Mesenchymal stem cell (in vitro differentiated cells and primary cell): ENCODE results near the gene LMO3.
"Not testable (repeated sequence)": the region's sequence is repeated elsewhere in the genome, so short reads cannot be mapped to it uniquely, and the experiment has no call there.

ENCODE experiments used
- DNase-seq: peaks from one replicate; pipeline ENCODE4 v3.0.0-alpha.2; 2013
- H2AFZ ChIP-seq: one replicate; pipeline ENCODE4 v1.6.1; 2013; ENCODE audit warnings: low read depth, mild to moderate bottlenecking, control low read depth, inconsistent platforms, low read length, moderate library complexity
- H2AK5ac ChIP-seq: 2 replicates; pipeline ENCODE4 v1.6.1; 2013; ENCODE audit warnings: low read length, moderate library complexity, mild to moderate bottlenecking, inconsistent platforms; ENCODE audit not compliant: severe bottlenecking
- H2BK120ac ChIP-seq: one replicate; pipeline ENCODE4 v1.6.1; 2013; ENCODE audit warnings: low read depth, mild to moderate bottlenecking, inconsistent platforms, low read length, moderate library complexity
- H2BK12ac ChIP-seq, 2 experiments: one replicate each; pipeline ENCODE4 v1.6.1; 2013; ENCODE audit warnings: inconsistent platforms in 2 of 2, low read length in 2 of 2, mild to moderate bottlenecking in 2 of 2, moderate library complexity in 2 of 2, control low read depth in 1 of 2
- H2BK15ac ChIP-seq: one replicate; pipeline ENCODE4 v1.6.1; 2013; ENCODE audit warnings: mild to moderate bottlenecking, low read depth, inconsistent platforms; ENCODE audit not compliant: poor library complexity, severe bottlenecking
- H2BK5ac ChIP-seq: 2 replicates; pipeline ENCODE4 v1.6.1; 2013; ENCODE audit warnings: low read depth, mild to moderate bottlenecking, low read length, control low read depth, inconsistent platforms; ENCODE audit not compliant: poor library complexity, severe bottlenecking
- H3K14ac ChIP-seq, 2 experiments: one replicate each; pipeline ENCODE4 v1.6.1; 2013; ENCODE audit warnings: inconsistent platforms in 2 of 2, low read length in 2 of 2, control low read depth in 1 of 2, mild to moderate bottlenecking in 1 of 2, moderate library complexity in 1 of 2
- H3K18ac ChIP-seq, 2 experiments: one replicate each; pipeline ENCODE4 v1.6.1; 2013; ENCODE audit warnings: inconsistent platforms in 2 of 2, low read length in 2 of 2, control low read depth in 1 of 2, low read depth in 1 of 2, mild to moderate bottlenecking in 1 of 2
- H3K23ac ChIP-seq, 2 experiments: one replicate each; pipeline ENCODE4 v1.6.1; 2013; ENCODE audit warnings: inconsistent platforms in 2 of 2, low read length in 2 of 2, mild to moderate bottlenecking in 2 of 2, moderate library complexity in 2 of 2, control low read depth in 1 of 2
- H3K27ac ChIP-seq: 2 replicates; pipeline ENCODE4 v1.5.1; 2013; ENCODE audit warnings: mild to moderate bottlenecking, moderate library complexity, low read length, control low read depth, inconsistent platforms; ENCODE audit not compliant: poor library complexity, severe bottlenecking
- H3K27me3 ChIP-seq, 2 experiments: 2 replicates each; pipeline versions ENCODE4 v1.6.1 to v1.7.0; 2013; ENCODE audit warnings: low read length in 2 of 2, mild to moderate bottlenecking in 2 of 2, moderate library complexity in 2 of 2, control low read depth in 1 of 2, inconsistent platforms in 1 of 2; ENCODE audit not compliant: control insufficient read depth in 1 of 2, insufficient read depth in 1 of 2
- H3K36me3 ChIP-seq, 2 experiments: 2 replicates each; pipeline versions ENCODE4 v1.6.1 to v1.7.0; 2013; ENCODE audit warnings: low read length in 2 of 2, control low read depth in 1 of 2, inconsistent platforms in 1 of 2, low read depth in 1 of 2, mild to moderate bottlenecking in 1 of 2; ENCODE audit not compliant: insufficient read depth in 2 of 2, control insufficient read depth in 1 of 2
- H3K4ac ChIP-seq, 2 experiments: one replicate each; pipeline ENCODE4 v1.6.1; 2013; ENCODE audit warnings: inconsistent platforms in 2 of 2, low read length in 2 of 2, mild to moderate bottlenecking in 2 of 2, moderate library complexity in 2 of 2, control low read depth in 1 of 2, low read depth in 1 of 2
- H3K4me1 ChIP-seq: 2 replicates; pipeline ENCODE4 v1.6.1; 2013; ENCODE audit warnings: low read depth, low read length, control low read depth; ENCODE audit not compliant: control insufficient read depth, insufficient read depth
- H3K4me2 ChIP-seq: 2 replicates; pipeline ENCODE4 v1.6.1; 2013; ENCODE audit warnings: low read length, mild to moderate bottlenecking, inconsistent platforms; ENCODE audit not compliant: poor library complexity, severe bottlenecking
- H3K4me3 ChIP-seq, 2 experiments: 2 replicates each; pipeline versions ENCODE4 v1.5.1 to v1.7.0; 2013; ENCODE audit warnings: low read length in 2 of 2, mild to moderate bottlenecking in 2 of 2, control low read depth in 1 of 2, low read depth in 1 of 2; ENCODE audit not compliant: insufficient read depth in 1 of 2
- H3K79me1 ChIP-seq: replicated peaks from 2 replicates; pipeline ENCODE4 v1.6.1; 2013; ENCODE audit warnings: mild to moderate bottlenecking, control low read depth, low read length, inconsistent platforms; ENCODE audit not compliant: poor library complexity, severe bottlenecking
- H3K9ac ChIP-seq: 2 replicates; pipeline ENCODE4 v1.7.0; 2013; ENCODE audit warnings: mild to moderate bottlenecking, low read length, moderate library complexity
- H3K9me3 ChIP-seq: 2 replicates; pipeline ENCODE4 v1.7.0; 2013; ENCODE audit warnings: mild to moderate bottlenecking, low read length; ENCODE audit not compliant: control insufficient read depth
- H4K8ac ChIP-seq: one replicate; pipeline ENCODE4 v1.6.1; 2013; ENCODE audit warnings: inconsistent platforms, mild to moderate bottlenecking, low read length, moderate library complexity
- H4K91ac ChIP-seq: one replicate; pipeline ENCODE4 v1.6.1; 2013; ENCODE audit warnings: mild to moderate bottlenecking, low read length, inconsistent platforms
- WGBS: methylation state at CpG from one replicate; pipeline ENCODE4 v1.1.7; 2013; ENCODE audit warnings: mixed read lengths; 5-methylcytosine and 5-hydroxymethylcytosine counted together

The LMO3 gene

GRCh38 chr12:16545836-16546235, 60.1 kb downstream of the LMO3 start:
- Histone ChIP-seq H3K4ac (no peak overlapping the region), H2BK15ac (no peak overlapping the region), H3K4me1 (no peaks in the 10 kb centered on the region), H3K9ac (no peak overlapping the region), H3K18ac (no peak overlapping the region), H2BK120ac (no peak overlapping the region), H2BK5ac (no peak overlapping the region), H3K4me3 (no peak overlapping the region), H3K9me3 (no peaks in the 10 kb centered on the region), H3K27ac (no peak overlapping the region), H3K79me1 (no peaks in the 10 kb centered on the region), H2BK12ac (no peak overlapping the region), H3K4me2 (no peak overlapping the region), H3K14ac (no peak overlapping the region), H2AK5ac (no peak overlapping the region), H3K23ac (no peak overlapping the region), H2AFZ (no peak overlapping the region), H3K36me3 (no peaks in the 10 kb centered on the region), H3K27me3 (no peaks in the 10 kb centered on the region), H4K8ac (no peak overlapping the region), H4K91ac (no peak overlapping the region)
- DNase-seq, result no peak
- WGBS, result 95% methylated on average over 3 of the region's 3 CpGs

DNA sequence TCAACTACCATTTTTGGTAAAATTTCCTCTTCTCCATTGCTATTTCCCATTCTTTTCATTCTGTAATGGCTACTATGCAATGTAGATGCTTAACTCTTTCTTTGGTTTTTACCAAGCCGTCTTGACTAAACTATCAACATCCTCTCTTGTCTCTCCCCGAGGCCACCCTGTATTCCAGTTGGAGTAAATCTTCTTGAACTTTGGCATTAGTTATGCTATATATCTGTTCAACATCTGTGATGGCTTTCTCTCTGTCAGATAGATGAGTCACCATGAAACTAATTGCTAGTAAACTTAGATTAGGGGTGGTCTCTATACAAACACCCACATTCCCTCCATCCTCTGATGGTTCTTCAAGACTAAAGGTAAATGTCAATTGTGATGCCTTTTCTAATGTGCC, 63.4 kb downstream of the LMO3 start:
- WGBS, result 86% methylated on average over 1 of the region's 2 CpGs
- Histone ChIP-seq H3K4me2 (no peak overlapping the region), H2AFZ (no peak overlapping the region), H3K9me3 (no peaks in the 10 kb centered on the region), H2AK5ac (no peak overlapping the region), H3K18ac (no peak overlapping the region), H3K4me3 (no peak overlapping the region), H3K36me3 (no peaks in the 10 kb centered on the region), H2BK5ac (no peak overlapping the region), H3K4me1 (no peaks in the 10 kb centered on the region), H3K4ac (no peak overlapping the region), H3K9ac (no peak overlapping the region), H3K79me1 (no peaks in the 10 kb centered on the region), H3K23ac (no peak overlapping the region), H4K91ac (no peak overlapping the region), H4K8ac (no peak overlapping the region), H3K27ac (no peak overlapping the region), H2BK120ac (no peak overlapping the region), H2BK15ac (no peak overlapping the region), H3K14ac (no peak overlapping the region), H3K27me3 (no peaks in the 10 kb centered on the region), H2BK12ac (no peak overlapping the region)
- DNase-seq, result no peak

- not testable (repeated sequence) for H3K9ac ChIP-seq, H3K4me2 ChIP-seq, H2BK5ac ChIP-seq, H2BK12ac ChIP-seq, H3K18ac ChIP-seq, H3K27ac ChIP-seq, H4K8ac ChIP-seq, H3K9me3 ChIP-seq, H2BK120ac ChIP-seq, H3K27me3 ChIP-seq, H3K23ac ChIP-seq, H4K91ac ChIP-seq, H2BK15ac ChIP-seq, H3K36me3 ChIP-seq, H3K4me1 ChIP-seq, H3K4ac ChIP-seq, H2AFZ ChIP-seq, H2AK5ac ChIP-seq, H3K14ac ChIP-seq, H3K79me1 ChIP-seq, H3K4me3 ChIP-seq, DNase-seq
- 58% methylated on average over 1 of the region's 1 CpG for WGBS
These were observed 68.3 kb downstream of the LMO3 start for GRCh38 chr12:16537652-16538051.

DNA sequence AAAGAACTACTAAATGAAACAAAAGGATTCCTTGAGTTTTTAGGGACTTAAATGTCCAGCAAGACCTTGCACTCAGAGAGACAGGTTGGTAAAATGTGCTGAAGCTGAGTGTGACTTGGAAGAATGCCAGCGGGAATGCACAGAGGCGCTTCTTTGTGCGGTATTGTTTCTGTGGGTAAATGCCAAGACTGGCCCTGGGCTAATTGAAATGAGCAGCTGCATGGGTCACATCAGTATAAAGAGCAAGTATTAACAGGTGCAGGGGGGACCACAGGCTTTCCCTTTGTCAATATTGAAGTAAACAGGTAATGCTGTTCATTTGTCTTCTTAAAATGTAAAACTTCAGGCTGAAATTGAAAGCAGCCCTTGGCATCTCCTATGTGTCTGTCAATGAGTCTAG, 74.3 kb downstream of the LMO3 start:
- WGBS, result 95% methylated on average over 3 of the region's 3 CpGs
- Histone ChIP-seq H3K36me3 (no peaks in the 10 kb centered on the region), H2AFZ (no peak overlapping the region), H3K27ac (no peak overlapping the region), H4K91ac (no peak overlapping the region), H2BK5ac (no peak overlapping the region), H3K23ac (no peak overlapping the region), H3K9ac (no peak overlapping the region), H2AK5ac (no peak overlapping the region), H3K4ac (no peak overlapping the region), H3K27me3 (no peaks in the 10 kb centered on the region), H4K8ac (no peak overlapping the region), H3K18ac (no peak overlapping the region), H3K4me1 (no peaks in the 10 kb centered on the region), H2BK15ac (no peak overlapping the region), H3K9me3 (no peaks in the 10 kb centered on the region), H3K4me3 (no peak overlapping the region), H2BK12ac (no peak overlapping the region), H3K4me2 (no peak overlapping the region), H2BK120ac (no peak overlapping the region), H3K14ac (no peak overlapping the region), H3K79me1 (no peaks in the 10 kb centered on the region)
- no peak for DNase-seq
